ENCODE data around the gene PRUNE2. TPM values are rescaled to one million over a fixed set of nuclear protein-coding genes. Genes with fewer than 3 reads are reported as not detected.

PRUNE2 gene
- total RNA-seq, 4 donors from 2014 or later, result 15.6 to 37.8 (median 26.1) TPM

GRCh38 chr9:76716085-76716672 lies 189.7 kb downstream of the PRUNE2 start:
- no peak for DNase-seq
- Histone ChIP-seq H3K4me1 (peaks cover 0 to 3% (median 0%) of the 10 kb centered on the region in 4 donors), H3K27ac (no peak overlapping the region), H3K36me3 (no peaks in the 10 kb centered on the region), H3K9me3 (no peaks in the 10 kb centered on the region), H3K4me3 (no peak overlapping the region), H3K27me3 (no peaks in the 10 kb centered on the region)
- no peak for TF ChIP-seq POLR2A (IDR thresholded peaks at IDR 0.05)
- no peak for TF ChIP-seq CTCF (IDR thresholded peaks at IDR 0.05)

GRCh38 chr9:76713381-76713780 lies 192.5 kb downstream of the PRUNE2 start:
- TF ChIP-seq POLR2A (IDR thresholded peaks at IDR 0.05) (no peak), CTCF (IDR thresholded peaks at IDR 0.05) (no peak)
- H3K36me3 ChIP-seq, result no peaks in the 10 kb centered on the region
- H3K27me3 ChIP-seq, result no peaks in the 10 kb centered on the region

GRCh38 chr9:76709020-76709419 lies 196.9 kb downstream of the PRUNE2 start:
- no peak overlapping the region for H3K4me3 ChIP-seq
- H3K27ac ChIP-seq, result no peak overlapping the region
- no peaks in the 10 kb centered on the region for H3K27me3 ChIP-seq
- no peaks in the 10 kb centered on the region for H3K9me3 ChIP-seq
- DNase-seq, result no peak
- TF ChIP-seq CTCF (IDR thresholded peaks at IDR 0.05) (no peak), POLR2A (IDR thresholded peaks at IDR 0.05) (no peak)
- H3K4me1 ChIP-seq, result peaks cover 0 to 4% (median 0%) of the 10 kb centered on the region in 4 donors
- H3K36me3 ChIP-seq, result no peaks in the 10 kb centered on the region

More at GRCh38 chr9:76713381-76713780, 192.5 kb downstream of the PRUNE2 start:
- DNase-seq, result no peak
- H3K4me1 ChIP-seq, result peaks cover 0 to 3% (median 0%) of the 10 kb centered on the region in 4 donors
- H3K9me3 ChIP-seq, result no peaks in the 10 kb centered on the region
- no peak overlapping the region for H3K4me3 ChIP-seq
- H3K27ac ChIP-seq, result no peak overlapping the region

GRCh38 chr9:76707510-76707909 lies 198.4 kb downstream of the PRUNE2 start:
- Histone ChIP-seq H3K27me3 (no peaks in the 10 kb centered on the region), H3K9me3 (no peaks in the 10 kb centered on the region), H3K4me1 (peaks cover 0 to 4% (median 0%) of the 10 kb centered on the region in 4 donors), H3K4me3 (no peak overlapping the region), H3K27ac (no peak overlapping the region), H3K36me3 (no peaks in the 10 kb centered on the region)
- no peak for DNase-seq
- TF ChIP-seq CTCF (IDR thresholded peaks at IDR 0.05) (no peak), POLR2A (IDR thresholded peaks at IDR 0.05) (no peak)

- no peak for DNase-seq
- TF ChIP-seq CTCF (IDR thresholded peaks at IDR 0.05), result peak in 5 of 6 experiments; percentile 34 to 91 (median 87)
- no peak for TF ChIP-seq POLR2A (IDR thresholded peaks at IDR 0.05)
- H3K9me3 ChIP-seq, result no peaks in the 10 kb centered on the region
- H3K27me3 ChIP-seq, result no peaks in the 10 kb centered on the region
- no peak overlapping the region for H3K27ac ChIP-seq
- H3K36me3 ChIP-seq, result no peaks in the 10 kb centered on the region
- H3K4me3 ChIP-seq, result no peak overlapping the region
- peaks cover 0 to 4% (median 0%) of the 10 kb centered on the region in 4 donors for H3K4me1 ChIP-seq
These were observed 201.2 kb downstream of the PRUNE2 start for GRCh38 chr9:76704593-76705204.

Data from Peyer's patch (tissue), 4 donors.